Measurements from ENCODE around the gene FAM200B. TPM values are rescaled to one million over a fixed set of nuclear protein-coding genes. Genes with fewer than 3 reads are reported as not detected.

Gene FAM200B
- total RNA-seq, 1 donor from 2014 or later = 27.4 TPM

DNA sequence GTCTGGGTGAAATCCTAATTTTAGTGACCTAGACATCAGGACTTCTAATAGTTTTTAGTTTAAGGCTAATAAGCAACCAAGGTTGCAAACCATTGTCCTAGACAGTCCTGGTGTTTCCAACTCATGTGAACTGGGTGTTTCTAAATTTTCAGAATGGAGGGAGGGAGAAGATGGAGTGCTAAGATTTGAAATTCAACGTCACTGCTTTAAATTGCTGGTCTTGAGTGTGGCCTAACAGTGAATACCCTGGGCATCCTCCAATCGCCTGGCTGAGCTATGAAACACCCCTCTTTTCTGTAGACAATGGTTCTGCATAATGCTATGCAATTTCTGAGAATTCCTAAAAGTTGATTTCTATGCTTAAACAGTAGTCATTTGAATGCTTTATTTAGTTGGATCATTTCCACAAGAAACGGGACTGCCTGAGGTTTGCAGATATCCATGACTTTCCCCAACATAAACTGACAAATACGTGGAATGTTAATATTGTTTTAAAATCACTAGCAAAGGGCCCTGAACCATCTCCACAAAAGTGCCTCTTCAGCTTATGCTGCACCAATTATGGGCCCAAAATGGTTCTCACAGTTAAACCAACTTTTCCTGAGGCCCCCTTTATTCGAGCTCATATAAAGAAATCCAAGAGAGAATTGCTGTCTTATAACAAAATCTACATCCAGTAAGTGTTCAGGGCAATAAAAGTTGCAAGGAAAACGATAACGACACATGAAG is 27.6 kb upstream of the FAM200B start:
- H3K4me3 Mint-ChIP-seq (ENCODE audit: unreplicated experiment) = peak overlapping the region; percentile 94
- no peaks in the 10 kb centered on the region for H3K36me3 Mint-ChIP-seq (ENCODE audit: unreplicated experiment)
- H3K4me1 Mint-ChIP-seq (ENCODE audit: low read depth, unreplicated experiment) = peaks cover 20% of the 10 kb centered on the region
- H3K27ac Mint-ChIP-seq (ENCODE audit: unreplicated experiment) = peak overlapping the region; percentile 93
- TF ChIP-seq, protein P1, sequence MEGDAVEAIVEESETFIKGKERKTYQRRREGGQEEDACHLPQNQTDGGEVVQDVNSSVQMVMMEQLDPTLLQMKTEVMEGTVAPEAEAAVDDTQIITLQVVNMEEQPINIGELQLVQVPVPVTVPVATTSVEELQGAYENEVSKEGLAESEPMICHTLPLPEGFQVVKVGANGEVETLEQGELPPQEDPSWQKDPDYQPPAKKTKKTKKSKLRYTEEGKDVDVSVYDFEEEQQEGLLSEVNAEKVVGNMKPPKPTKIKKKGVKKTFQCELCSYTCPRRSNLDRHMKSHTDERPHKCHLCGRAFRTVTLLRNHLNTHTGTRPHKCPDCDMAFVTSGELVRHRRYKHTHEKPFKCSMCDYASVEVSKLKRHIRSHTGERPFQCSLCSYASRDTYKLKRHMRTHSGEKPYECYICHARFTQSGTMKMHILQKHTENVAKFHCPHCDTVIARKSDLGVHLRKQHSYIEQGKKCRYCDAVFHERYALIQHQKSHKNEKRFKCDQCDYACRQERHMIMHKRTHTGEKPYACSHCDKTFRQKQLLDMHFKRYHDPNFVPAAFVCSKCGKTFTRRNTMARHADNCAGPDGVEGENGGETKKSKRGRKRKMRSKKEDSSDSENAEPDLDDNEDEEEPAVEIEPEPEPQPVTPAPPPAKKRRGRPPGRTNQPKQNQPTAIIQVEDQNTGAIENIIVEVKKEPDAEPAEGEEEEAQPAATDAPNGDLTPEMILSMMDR (IDR thresholded peaks at IDR 0.05; ENCODE audit: partially characterized antibody, unreplicated experiment) = no peak
- no peak for DNase-seq
- peaks cover 11% of the 10 kb centered on the region for H3K27me3 Mint-ChIP-seq (ENCODE audit: unreplicated experiment)
- H3K9me3 Mint-ChIP-seq (ENCODE audit: unreplicated experiment) = peaks cover 6% of the 10 kb centered on the region

DNA sequence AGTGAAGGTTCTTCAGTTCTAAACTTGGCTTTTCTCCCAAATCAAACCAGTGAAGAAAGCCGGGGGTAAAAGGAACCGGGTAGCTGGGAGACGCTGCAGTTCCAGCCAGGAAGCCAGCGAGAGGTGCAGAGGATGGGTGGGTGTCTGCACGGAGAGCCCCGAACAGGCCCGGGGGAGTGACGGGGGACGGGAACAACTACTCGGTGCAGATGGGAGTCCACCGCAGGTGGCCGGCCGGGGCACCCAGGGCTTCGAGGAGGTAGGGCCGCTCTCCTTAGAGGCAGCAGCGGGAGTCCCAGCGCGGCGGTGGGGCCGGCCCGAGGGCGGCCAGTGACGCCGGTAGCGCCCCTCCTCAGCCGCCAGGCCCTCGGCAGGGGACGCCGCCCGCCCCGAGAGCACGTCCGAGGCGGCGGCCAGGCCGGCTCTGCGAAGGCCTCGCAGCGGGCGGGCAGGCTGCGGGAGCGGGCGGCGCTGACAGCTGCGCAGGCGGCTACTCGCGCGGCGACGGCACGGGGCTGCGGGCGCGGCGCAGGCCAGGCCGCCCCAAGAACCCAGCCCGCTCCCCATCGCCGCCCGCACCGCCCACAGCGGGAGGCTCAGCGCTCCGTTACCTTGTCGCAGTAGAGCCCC is 26.9 kb upstream of the FAM200B start:
- H3K4me1 Mint-ChIP-seq (ENCODE audit: low read depth, unreplicated experiment) = peaks cover 20% of the 10 kb centered on the region
- no peaks in the 10 kb centered on the region for H3K36me3 Mint-ChIP-seq (ENCODE audit: unreplicated experiment)
- H3K27ac Mint-ChIP-seq (ENCODE audit: unreplicated experiment) = peak overlapping the region; percentile 93
- TF ChIP-seq, protein P1 (IDR thresholded peaks at IDR 0.05; ENCODE audit: partially characterized antibody, unreplicated experiment) = no peak
- DNase-seq = peak; percentile 65
- peaks cover 11% of the 10 kb centered on the region for H3K27me3 Mint-ChIP-seq (ENCODE audit: unreplicated experiment)
- H3K9me3 Mint-ChIP-seq (ENCODE audit: unreplicated experiment) = peaks cover 6% of the 10 kb centered on the region
- H3K4me3 Mint-ChIP-seq (ENCODE audit: unreplicated experiment) = peak overlapping the region; percentile 94

DNA sequence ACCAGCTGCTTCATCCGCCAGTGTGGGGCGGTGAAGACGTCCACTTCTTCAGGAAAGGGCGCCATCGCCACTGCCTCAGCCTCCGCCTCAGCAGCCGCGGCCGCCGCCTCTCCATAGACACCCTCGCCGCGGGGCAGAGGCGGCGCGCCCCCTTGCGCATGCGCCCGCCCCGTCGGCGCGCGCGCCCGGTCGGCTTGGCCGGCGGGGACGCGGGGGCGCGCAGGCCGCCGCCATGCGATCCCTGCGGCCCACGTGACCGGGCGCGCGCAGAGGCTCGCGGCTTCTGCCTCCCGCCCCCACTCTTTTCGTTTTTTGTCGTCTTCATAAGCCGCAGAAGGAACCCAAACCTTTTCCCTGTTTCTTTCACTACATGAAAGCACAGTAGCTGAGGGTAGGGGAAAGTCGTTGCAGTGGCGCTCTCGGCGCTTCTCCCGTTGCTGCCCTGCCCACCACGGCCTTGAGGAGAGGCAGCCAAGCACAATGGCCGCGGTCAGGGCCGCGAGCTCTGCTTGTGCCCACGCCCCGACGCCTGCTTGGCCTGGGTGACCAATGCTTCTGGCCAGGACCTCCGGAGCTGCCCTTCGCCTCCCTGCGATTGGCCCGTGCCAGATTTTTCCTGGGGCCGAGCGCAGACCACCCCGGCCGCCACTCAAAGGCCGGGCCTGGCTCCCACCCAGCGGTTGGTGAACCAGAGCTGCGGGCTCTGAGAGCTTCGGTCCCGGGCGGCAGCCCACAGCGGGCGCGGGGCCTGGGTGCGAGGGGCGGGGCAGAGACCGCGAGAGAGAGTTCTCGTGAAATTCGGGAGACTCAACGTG is 26.2 kb upstream of the FAM200B start, which contains the start of gene FBXL5:
FBXL5 (minus strand) TSS at position 135 of the 815 bp plus-strand sequence; CDS start at position 65, 70 bp downstream.
- TF ChIP-seq, protein P1 (IDR thresholded peaks at IDR 0.05; ENCODE audit: partially characterized antibody, unreplicated experiment) = no peak
- Mint-ChIP-seq H3K27me3 (ENCODE audit: unreplicated experiment) (peaks cover 11% of the 10 kb centered on the region), H3K4me3 (ENCODE audit: unreplicated experiment) (peak within 1 kb of the TSS; percentile 94), H3K27ac (ENCODE audit: unreplicated experiment) (peak within 1 kb of the TSS; percentile 99), H3K4me1 (ENCODE audit: low read depth, unreplicated experiment) (peaks cover 14% of the 10 kb centered on the region), H3K9me3 (ENCODE audit: unreplicated experiment) (peaks cover 6% of the 10 kb centered on the region), H3K36me3 (ENCODE audit: unreplicated experiment) (no peaks in the 10 kb centered on the region)
- peak; percentile 84 for DNase-seq

DNA sequence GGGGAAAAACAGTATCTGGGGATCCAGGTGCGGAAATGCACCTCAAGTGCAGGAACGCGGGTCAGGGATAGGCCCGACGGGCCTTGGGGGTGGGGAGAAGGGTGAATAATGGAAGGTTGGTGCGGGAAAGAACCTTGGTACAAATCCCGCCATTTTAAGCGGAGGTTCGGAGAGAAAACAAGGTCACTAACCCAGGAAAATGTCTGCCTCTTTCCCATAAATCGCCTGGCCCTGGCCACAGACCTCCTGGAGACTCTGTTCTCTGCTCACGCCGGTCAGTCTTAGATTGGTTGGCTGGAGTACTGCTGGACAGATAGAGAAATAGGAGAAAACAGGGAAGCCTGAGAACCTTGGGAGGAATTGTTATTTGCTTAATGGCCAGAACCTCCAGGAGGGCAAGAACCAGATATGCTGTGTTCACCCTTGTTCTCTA is 25.6 kb upstream of the FAM200B start:
- Mint-ChIP-seq H3K4me3 (ENCODE audit: unreplicated experiment) (peak overlapping the region; percentile 93), H3K4me1 (ENCODE audit: low read depth, unreplicated experiment) (peaks cover 14% of the 10 kb centered on the region), H3K27ac (ENCODE audit: unreplicated experiment) (peak overlapping the region; percentile 99), H3K36me3 (ENCODE audit: unreplicated experiment) (no peaks in the 10 kb centered on the region), H3K27me3 (ENCODE audit: unreplicated experiment) (peaks cover 11% of the 10 kb centered on the region), H3K9me3 (ENCODE audit: unreplicated experiment) (peaks cover 6% of the 10 kb centered on the region)
- DNase-seq = no peak
- TF ChIP-seq, protein P1 (IDR thresholded peaks at IDR 0.05; ENCODE audit: partially characterized antibody, unreplicated experiment) = no peak
